Measurements from ENCODE around the gene ITFG1. TPM values are rescaled to one million over a fixed set of nuclear protein-coding genes. Genes with fewer than 3 reads are reported as not detected.

Gene ITFG1
- total RNA-seq, 5 donors from 2014 or later (not counting 1 experiment from before 2014, with no cell fraction given) = 17.6 to 33.9 (median 22.6) TPM

- Histone ChIP-seq H3K27me3 (replicated peaks in 1 of 2; ENCODE audit: control insufficient read depth in 2 of 2, extremely low read depth in 1 of 2, insufficient read depth in 2 of 2, low read length in 1 of 2) (no peaks in the 10 kb centered on the region), H3K9me3 (no peaks in the 10 kb centered on the region), H3K27ac (ENCODE audit: low read length) (no peak overlapping the region), H3K36me3 (ENCODE audit: control insufficient read depth in 2 of 2, extremely low read depth in 1 of 2, insufficient read depth in 1 of 2, low read length in 1 of 2) (no peaks in the 10 kb centered on the region), H3K4me3 (ENCODE audit: control insufficient read depth in 1 of 2, extremely low read depth in 1 of 2, low read length in 1 of 2) (no peak overlapping the region), H3K4me1 (ENCODE audit: control insufficient read depth in 1 of 2, extremely low read depth in 1 of 2, insufficient read depth in 2 of 2, low read length in 2 of 2) (no peaks in the 10 kb centered on the region)
- DNase-seq (no peak), ATAC-seq (replicated peaks in 1 of 4) (no peak)
- Mint-ChIP-seq H3K27me3 (no peaks in the 10 kb centered on the region), H3K4me1 (peaks cover 0 to 4% (median 0%) of the 10 kb centered on the region in 3 donors), H3K36me3 (peaks cover 22% of the 10 kb centered on the region), H3K9me3 (peaks cover 1 to 8% (median 3%) of the 10 kb centered on the region in 3 donors), H3K27ac (no peak overlapping the region), H3K4me3 (no peak overlapping the region)
- POLR2A ChIA-PET = no interaction called here
- CTCF ChIA-PET = interaction anchor here in 1 of 2 donors (0.6 kb wide), 1 partner anchor 367 kb away, joined by 3 read pairs; no protein-coding TSS in a partner anchor
Observed at GRCh38 chr16:47320546-47321310, 140.1 kb downstream of the ITFG1 start.

DNA sequence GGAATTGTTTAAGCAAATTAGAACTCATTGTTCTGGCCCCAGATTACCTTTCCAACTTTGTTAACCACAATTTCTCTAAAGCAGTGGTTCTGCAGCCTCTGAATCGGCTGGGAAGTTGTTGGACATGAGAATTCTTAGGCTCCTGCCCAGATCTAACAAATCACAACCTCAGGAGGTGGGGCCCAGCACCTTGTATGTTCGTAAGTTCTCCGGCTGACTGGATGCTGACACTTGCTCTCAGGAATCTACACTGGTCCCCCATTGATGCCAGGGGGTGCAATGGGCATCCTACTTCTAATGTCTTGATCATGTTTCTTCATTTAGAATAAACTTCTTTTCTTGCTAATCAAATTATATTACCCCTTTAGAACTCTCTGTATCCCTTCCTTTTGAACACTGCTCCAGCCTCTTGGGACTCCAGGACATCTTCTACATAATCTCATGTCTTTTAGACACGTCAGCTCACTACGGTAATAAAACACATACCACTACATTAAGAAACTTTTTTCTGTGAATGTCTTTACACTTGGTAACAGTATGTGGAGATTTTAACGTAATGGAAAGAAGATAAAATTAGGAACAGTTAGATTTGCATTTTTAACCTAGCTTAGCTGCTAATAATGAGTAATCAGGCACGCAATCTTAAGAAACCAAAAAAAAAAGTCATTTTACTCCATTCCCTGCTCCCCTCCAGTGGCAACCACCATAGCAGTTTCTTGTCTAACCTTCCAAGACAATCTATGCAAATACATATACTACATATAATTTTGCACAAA lies 143.2 kb downstream of the ITFG1 start:
- Histone ChIP-seq H3K27me3 (replicated peaks in 1 of 2; ENCODE audit: control insufficient read depth in 2 of 2, extremely low read depth in 1 of 2, insufficient read depth in 2 of 2, low read length in 1 of 2) (no peaks in the 10 kb centered on the region), H3K27ac (ENCODE audit: low read length) (no peak overlapping the region), H3K4me1 (ENCODE audit: control insufficient read depth in 1 of 2, extremely low read depth in 1 of 2, insufficient read depth in 2 of 2, low read length in 2 of 2) (no peaks in the 10 kb centered on the region), H3K36me3 (ENCODE audit: control insufficient read depth in 2 of 2, extremely low read depth in 1 of 2, insufficient read depth in 1 of 2, low read length in 1 of 2) (no peaks in the 10 kb centered on the region), H3K9me3 (no peaks in the 10 kb centered on the region), H3K4me3 (ENCODE audit: control insufficient read depth in 1 of 2, extremely low read depth in 1 of 2, low read length in 1 of 2) (no peak overlapping the region)
- Mint-ChIP-seq H3K27me3 (no peaks in the 10 kb centered on the region), H3K4me3 (no peak overlapping the region), H3K9me3 (no peaks in the 10 kb centered on the region), H3K36me3 (peaks cover 17% of the 10 kb centered on the region), H3K27ac (no peak overlapping the region), H3K4me1 (no peaks in the 10 kb centered on the region)
- CTCF ChIA-PET = no interaction called here
- DNase-seq (no peak), ATAC-seq (replicated peaks in 1 of 4) (no peak)
- WGBS (ENCODE audit: insufficient coverage) = 90% methylated on average over 2 of the region's 7 CpGs
- POLR2A ChIA-PET = interaction anchor here in 1 of 2 donors (0.6 kb wide), 1 partner anchor 334 kb away, joined by 10 read pairs; no protein-coding TSS in a partner anchor

- no peaks in the 10 kb centered on the region for H3K27me3 ChIP-seq (replicated peaks in 1 of 2; ENCODE audit: control insufficient read depth in 2 of 2, extremely low read depth in 1 of 2, insufficient read depth in 2 of 2, low read length in 1 of 2)
- ChIA-PET POLR2A (interaction anchor here in 1 of 2 donors (0.5 kb wide), 1 partner anchor 749 kb away, joined by 7 read pairs; no protein-coding TSS in a partner anchor), CTCF (no interaction called here)
- H3K4me3 ChIP-seq (ENCODE audit: control insufficient read depth in 1 of 2, extremely low read depth in 1 of 2, low read length in 1 of 2) = no peak overlapping the region
- H3K4me1 ChIP-seq (ENCODE audit: control insufficient read depth in 1 of 2, extremely low read depth in 1 of 2, insufficient read depth in 2 of 2, low read length in 2 of 2) = no peaks in the 10 kb centered on the region
- no peaks in the 10 kb centered on the region for H3K9me3 ChIP-seq
- no peak overlapping the region for H3K27ac ChIP-seq (ENCODE audit: low read length)
- no peak overlapping the region for H3K27ac Mint-ChIP-seq
- ATAC-seq (replicated peaks in 1 of 4) = no peak
- H3K4me3 Mint-ChIP-seq = no peak overlapping the region
- no peaks in the 10 kb centered on the region for H3K9me3 Mint-ChIP-seq
- H3K27me3 Mint-ChIP-seq = no peaks in the 10 kb centered on the region
- no peaks in the 10 kb centered on the region for H3K4me1 Mint-ChIP-seq
- H3K36me3 ChIP-seq (ENCODE audit: control insufficient read depth in 2 of 2, extremely low read depth in 1 of 2, insufficient read depth in 1 of 2, low read length in 1 of 2) = peaks cover 0 to 6% of the 10 kb centered on the region in 2 donors
- no CpG with 5 or more reads among the region's 2 CpGs for WGBS (ENCODE audit: insufficient coverage)
- DNase-seq = no peak
- H3K36me3 Mint-ChIP-seq = peaks cover 20% of the 10 kb centered on the region
Observed at GRCh38 chr16:47316442-47317015, 144.3 kb downstream of the ITFG1 start.

DNA sequence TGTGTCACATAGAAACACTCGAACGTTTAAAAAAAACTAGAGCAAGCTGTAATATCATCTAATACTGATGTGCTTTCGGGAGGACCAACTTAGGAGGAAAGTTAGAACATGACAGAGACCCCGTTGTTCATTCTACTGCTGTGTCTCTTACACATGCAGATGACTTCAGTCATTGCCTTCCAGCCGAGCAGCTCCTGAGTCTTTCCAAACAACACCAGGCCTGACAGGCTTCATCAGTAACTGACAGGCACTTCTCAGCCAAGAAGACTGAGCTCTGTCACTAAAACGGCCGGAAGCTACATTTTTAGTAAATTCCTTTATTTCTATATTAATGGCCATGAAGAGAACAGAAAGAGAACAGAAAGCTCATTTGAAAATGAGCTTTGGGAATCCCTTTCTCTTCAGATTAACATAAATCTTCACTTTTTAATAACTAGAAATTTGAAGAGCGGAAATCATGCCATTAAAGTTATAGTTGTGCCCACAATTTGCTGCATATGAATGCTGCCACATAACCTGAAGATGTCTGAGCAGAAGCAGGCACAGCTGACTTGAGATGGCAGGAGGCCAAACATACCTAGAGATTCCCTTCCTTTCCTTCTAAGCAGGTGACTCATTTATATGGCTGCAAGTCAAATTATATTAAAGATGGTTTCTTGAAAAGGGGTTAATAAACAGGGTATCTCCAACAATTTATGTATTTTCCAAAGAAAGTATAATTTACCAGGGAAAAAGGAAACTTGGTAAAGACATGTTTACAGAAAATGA lies 148.9 kb downstream of the ITFG1 start:
- peaks cover 45% of the 10 kb centered on the region for H3K36me3 Mint-ChIP-seq
- H3K4me3 Mint-ChIP-seq = no peak overlapping the region
- no peak overlapping the region for H3K27ac ChIP-seq (ENCODE audit: low read length)
- no peak for ATAC-seq (replicated peaks in 1 of 4)
- no peaks in the 10 kb centered on the region for H3K9me3 ChIP-seq
- H3K4me1 ChIP-seq (ENCODE audit: control insufficient read depth in 1 of 2, extremely low read depth in 1 of 2, insufficient read depth in 2 of 2, low read length in 2 of 2) = no peaks in the 10 kb centered on the region
- H3K4me1 Mint-ChIP-seq = no peaks in the 10 kb centered on the region
- no peak overlapping the region for H3K27ac Mint-ChIP-seq
- H3K9me3 Mint-ChIP-seq = peaks cover 0 to 6% (median 0%) of the 10 kb centered on the region in 3 donors
- H3K27me3 Mint-ChIP-seq = no peaks in the 10 kb centered on the region
- no peaks in the 10 kb centered on the region for H3K27me3 ChIP-seq (replicated peaks in 1 of 2; ENCODE audit: control insufficient read depth in 2 of 2, extremely low read depth in 1 of 2, insufficient read depth in 2 of 2, low read length in 1 of 2)
- POLR2A ChIA-PET = interaction anchor here in 1 of 2 donors (0.5 kb wide), 1 partner anchor 227 kb away, joined by 3 read pairs; no protein-coding TSS in a partner anchor
- H3K4me3 ChIP-seq (ENCODE audit: control insufficient read depth in 1 of 2, extremely low read depth in 1 of 2, low read length in 1 of 2) = no peak overlapping the region
- CTCF ChIA-PET = no interaction called here
- DNase-seq = no peak
- 96% methylated on average over 4 of the region's 8 CpGs for WGBS (ENCODE audit: insufficient coverage)
- peaks cover 0 to 9% of the 10 kb centered on the region in 2 donors for H3K36me3 ChIP-seq (ENCODE audit: control insufficient read depth in 2 of 2, extremely low read depth in 1 of 2, insufficient read depth in 1 of 2, low read length in 1 of 2)

GRCh38 chr16:47310792-47311211 lies 150.1 kb downstream of the ITFG1 start:
- no peaks in the 10 kb centered on the region for H3K27me3 Mint-ChIP-seq
- H3K4me3 Mint-ChIP-seq = no peak overlapping the region
- ATAC-seq (replicated peaks in 1 of 4) (no peak), DNase-seq (no peak)
- Histone ChIP-seq H3K9me3 (no peaks in the 10 kb centered on the region), H3K4me1 (ENCODE audit: control insufficient read depth in 1 of 2, extremely low read depth in 1 of 2, insufficient read depth in 2 of 2, low read length in 2 of 2) (no peaks in the 10 kb centered on the region), H3K36me3 (ENCODE audit: control insufficient read depth in 2 of 2, extremely low read depth in 1 of 2, insufficient read depth in 1 of 2, low read length in 1 of 2) (peaks cover 0 to 9% of the 10 kb centered on the region in 2 donors), H3K27me3 (replicated peaks in 1 of 2; ENCODE audit: control insufficient read depth in 2 of 2, extremely low read depth in 1 of 2, insufficient read depth in 2 of 2, low read length in 1 of 2) (no peaks in the 10 kb centered on the region), H3K4me3 (ENCODE audit: control insufficient read depth in 1 of 2, extremely low read depth in 1 of 2, low read length in 1 of 2) (no peak overlapping the region), H3K27ac (ENCODE audit: low read length) (no peak overlapping the region)
- ChIA-PET CTCF (no interaction called here), POLR2A (no interaction called here)
- H3K27ac Mint-ChIP-seq = no peak overlapping the region
- no CpG with 5 or more reads among the region's 1 CpG for WGBS (ENCODE audit: insufficient coverage)
- no peaks in the 10 kb centered on the region for H3K4me1 Mint-ChIP-seq
- H3K36me3 Mint-ChIP-seq = peaks cover 43% of the 10 kb centered on the region
- peaks cover 0 to 6% (median 0%) of the 10 kb centered on the region in 3 donors for H3K9me3 Mint-ChIP-seq

Data from T-cell (primary cell).